Cardiac muscle cell (in vitro differentiated cells and primary cell): ENCODE results near the gene EFCAB8. TPM values are rescaled to one million over a fixed set of nuclear protein-coding genes. Genes with fewer than 3 reads are reported as not detected.

Experiments
- DNase-seq, 2 donors: peaks; one replicate each; pipeline versions ENCODE4 v3.0.0 to v3.0.0-alpha.2; 2010 to 2017; ENCODE audit warnings: low read depth in 1 of 2, low spot score in 1 of 2
- H3K27ac ChIP-seq: fragments of 200-600 bp; sonication (generic); 2 replicates; pipeline ENCODE4 v1.5.1; 2016
- H3K27me3 ChIP-seq: fragments of 200-600 bp; sonication (generic); 2 replicates; pipeline ENCODE4 v1.6.0; 2016; ENCODE audit warnings: control low read depth
- H3K36me3 ChIP-seq: fragments of 200-600 bp; sonication (generic); 2 replicates; pipeline ENCODE4 v1.5.1; 2016; ENCODE audit warnings: control low read depth
- H3K4me1 ChIP-seq: fragments of 200-600 bp; sonication (generic); 2 replicates; pipeline ENCODE4 v1.8.1; 2017; ENCODE audit warnings: low read depth, mild to moderate bottlenecking, mixed run types
- H3K4me3 ChIP-seq: fragments of 200-600 bp; sonication (generic); 2 replicates; pipeline ENCODE4 v1.5.1; 2016; ENCODE audit warnings: mild to moderate bottlenecking
- H3K9me3 ChIP-seq: fragments of 200-600 bp; sonication (generic); 2 replicates; pipeline ENCODE4 v1.5.1; 2017; ENCODE audit warnings: low read depth, mild to moderate bottlenecking, control low read depth
- CTCF ChIP-seq: IDR thresholded peaks from 2 replicates; pipeline ENCODE4 v1.5.1; 2012; ENCODE audit warnings: low read depth, mild to moderate bottlenecking, low read length
- polyA plus RNA-seq: library from polyadenylated mRNA; unstranded; fragments of >200 nt; fragmentation: Nextera tagmentation; extraction: Ambion mirVana; gene quantifications from 2 replicates; pipeline ENCODE4 v1.2.1, GENCODE V29; 2016
- total RNA-seq: library from RNA; depleted of rRNA; stranded (reverse); fragments of >200 nt; gene quantifications from 2 replicates; pipeline ENCODE4 v1.2.3, GENCODE V29; 2016

Gene EFCAB8
- total and polyA plus RNA-seq, 2 experiments from 2014 or later, result 0.54 TPM; not detected in 1

- no peaks in the 10 kb centered on the region for H3K27me3 ChIP-seq
- H3K4me3 ChIP-seq, result no peak overlapping the region
- H3K36me3 ChIP-seq, result no peaks in the 10 kb centered on the region
- no peaks in the 10 kb centered on the region for H3K9me3 ChIP-seq
- TF ChIP-seq CTCF, result no peak
- DNase-seq, result no peak
- H3K4me1 ChIP-seq, result no peaks in the 10 kb centered on the region
- no peak overlapping the region for H3K27ac ChIP-seq
Measured at GRCh38 chr20:33008336-33009213, 149.9 kb downstream of the EFCAB8 start.

- Histone ChIP-seq H3K4me1 (no peaks in the 10 kb centered on the region), H3K27ac (no peak overlapping the region), H3K36me3 (no peaks in the 10 kb centered on the region), H3K27me3 (peaks cover 3% of the 10 kb centered on the region), H3K4me3 (no peak overlapping the region), H3K9me3 (no peaks in the 10 kb centered on the region)
- DNase-seq, result no peak
- TF ChIP-seq CTCF, result no peak
Measured at GRCh38 chr20:33009214-33010132, 150.8 kb downstream of the EFCAB8 start.

GRCh38 chr20:33010133-33010504 lies 151.4 kb downstream of the EFCAB8 start:
- Histone ChIP-seq H3K27ac (no peak overlapping the region), H3K27me3 (peaks cover 3% of the 10 kb centered on the region), H3K4me1 (no peaks in the 10 kb centered on the region), H3K9me3 (no peaks in the 10 kb centered on the region), H3K4me3 (no peak overlapping the region), H3K36me3 (no peaks in the 10 kb centered on the region)
- TF ChIP-seq CTCF, result no peak
- no peak for DNase-seq

GRCh38 chr20:33010674-33011449 lies 152.1 kb downstream of the EFCAB8 start:
- no peak for TF ChIP-seq CTCF

More at GRCh38 chr20:33010674-33011449, 152.1 kb downstream of the EFCAB8 start:
- no peak overlapping the region for H3K27ac ChIP-seq
- H3K4me3 ChIP-seq, result no peak overlapping the region
- no peak for DNase-seq
- H3K9me3 ChIP-seq, result no peaks in the 10 kb centered on the region
- no peaks in the 10 kb centered on the region for H3K36me3 ChIP-seq
- H3K4me1 ChIP-seq, result no peaks in the 10 kb centered on the region
- peaks cover 3% of the 10 kb centered on the region for H3K27me3 ChIP-seq

Other genes with a start within 250 kb of the EFCAB8 start
- gene C20orf203, start 185.0 kb upstream of the EFCAB8 start, total RNA-seq, result 0.18 and 1.6 TPM in 2 replicates
- gene C20orf203, start 185.0 kb upstream of the EFCAB8 start, polyA plus RNA-seq, result 1.3 and 5.1 TPM in 2 replicates
- 36.1 and 51.0 TPM in 2 replicates for gene COMMD7, start 115.5 kb upstream of the EFCAB8 start, total RNA-seq
- gene COMMD7, start 115.5 kb upstream of the EFCAB8 start, polyA plus RNA-seq, result 111 and 156 TPM in 2 replicates
- gene DNMT3B, start 96.5 kb upstream of the EFCAB8 start, total RNA-seq, result 11.9 and 24.3 TPM in 2 replicates
- 10.2 and 14.8 TPM in 2 replicates for gene DNMT3B, start 96.5 kb upstream of the EFCAB8 start, polyA plus RNA-seq
- gene MAPRE1, start 39.0 kb upstream of the EFCAB8 start, total RNA-seq, result 106 and 117 TPM in 2 replicates
- gene MAPRE1, start 39.0 kb upstream of the EFCAB8 start, polyA plus RNA-seq, result 103 and 127 TPM in 2 replicates
- not detected in 2 replicates for gene SUN5, start 145.5 kb downstream of the EFCAB8 start, total RNA-seq
- not detected in 2 replicates for gene SUN5, start 145.5 kb downstream of the EFCAB8 start, polyA plus RNA-seq
- not detected in 2 replicates for gene BPIFB2, start 148.8 kb downstream of the EFCAB8 start, total RNA-seq
- gene BPIFB2, start 148.8 kb downstream of the EFCAB8 start, polyA plus RNA-seq, result not detected in 2 replicates
- gene BPIFB6, start 172.7 kb downstream of the EFCAB8 start, total RNA-seq, result not detected in 2 replicates
- gene BPIFB6, start 172.7 kb downstream of the EFCAB8 start, polyA plus RNA-seq, result not detected in 2 replicates
- not detected in 2 replicates for gene BPIFB3, start 195.0 kb downstream of the EFCAB8 start, total RNA-seq
- not detected in 2 replicates for gene BPIFB3, start 195.0 kb downstream of the EFCAB8 start, polyA plus RNA-seq
- not detected in 2 replicates for gene BPIFB4, start 220.7 kb downstream of the EFCAB8 start, total RNA-seq
- gene BPIFB4, start 220.7 kb downstream of the EFCAB8 start, polyA plus RNA-seq, result not detected in 2 replicates